ENCODE data around the gene SHPK. TPM values are rescaled to one million over a fixed set of nuclear protein-coding genes. Genes with fewer than 3 reads are reported as not detected.

Gene SHPK
- total RNA-seq (1 to 10 TPM; 8.0 to 9.8 (median 8.8) TPM), polyA plus RNA-seq (10 to 100 TPM in 1 of 2 donors, 1 to 10 TPM in 1; 7.4 to 10.5 TPM)

- TF ChIP-seq CTCF (IDR thresholded peaks at IDR 0.05): no peak
- DNase-seq: peak; percentile 95 to 99 (median 98)
- WGBS, 2 donors: 0 to 1% methylated on average over 68 of the region's 68 CpGs
- H3K27me3 ChIP-seq: no peaks in the 10 kb centered on the region
- H3K36me3 ChIP-seq: no peaks in the 10 kb centered on the region
- intact Hi-C loops (cut with DNase I): no loop called here
- peaks cover 7 to 24% (median 9%) of the 10 kb centered on the region in 3 donors for H3K4me1 ChIP-seq
- ATAC-seq: peak; percentile 92 to 98 (median 94)
- no peaks in the 10 kb centered on the region for H3K9me3 ChIP-seq
- H3K4me3 ChIP-seq: peak within 1 kb of the TSS; percentile 82 to 99 (median 98)
- no peak for FAIRE-seq
- H3K27ac ChIP-seq: peak within 1 kb of the TSS; percentile 94 to 99 (median 98)
Observed at GRCh38 chr17:3636154-3636907, at the start of gene SHPK, which contains the start of gene CTNS. Gene SHPK (minus strand): TSS chr17:3636250. CDS start chr17:3636219, 31 bp downstream. Gene CTNS (plus strand): TSS chr17:3636760. CDS start chr17:3640207, 3,447 bp downstream.

- DNase-seq (no peak), ATAC-seq (no peak), FAIRE-seq (no peak)
- TF ChIP-seq CTCF (IDR thresholded peaks at IDR 0.05): no peak
- Histone ChIP-seq H3K4me1 (no peaks in the 10 kb centered on the region), H3K27ac (no peak overlapping the region), H3K36me3 (no peaks in the 10 kb centered on the region), H3K27me3 (no peaks in the 10 kb centered on the region), H3K4me3 (no peak overlapping the region), H3K9me3 (no peaks in the 10 kb centered on the region)
- intact Hi-C loops (cut with DNase I): no loop called here
- 12 to 27% methylated on average over 6 to 13 of the region's 13 CpGs for WGBS, 2 donors
Observed at GRCh38 chr17:3685174-3685573, 49.1 kb upstream of the SHPK start.

- Histone ChIP-seq H3K9me3 (no peaks in the 10 kb centered on the region), H3K4me1 (no peaks in the 10 kb centered on the region), H3K36me3 (no peaks in the 10 kb centered on the region), H3K27me3 (no peaks in the 10 kb centered on the region), H3K27ac (no peak overlapping the region), H3K4me3 (no peak overlapping the region)
- ATAC-seq (peak in 3 of 4 donors; percentile 88 to 93 (median 88)), FAIRE-seq (no peak), DNase-seq (peak in 1 of 6 donors; percentile 33)
- 27 to 30% methylated on average over 10 of the region's 10 CpGs for WGBS, 2 donors
- peak; percentile 79 to 86 (median 82) for TF ChIP-seq CTCF (IDR thresholded peaks at IDR 0.05)
- intact Hi-C loops (cut with DNase I): no loop called here
Observed at GRCh38 chr17:3683054-3683511, 47.0 kb upstream of the SHPK start.

- no peaks in the 10 kb centered on the region for H3K36me3 ChIP-seq
- ATAC-seq (no peak), DNase-seq (no peak), FAIRE-seq (no peak)
- TF ChIP-seq CTCF (IDR thresholded peaks at IDR 0.05): no peak
- no peaks in the 10 kb centered on the region for H3K4me1 ChIP-seq
- no peak overlapping the region for H3K4me3 ChIP-seq
- 61 to 76% methylated on average over 12 of the region's 12 CpGs for WGBS, 2 donors
- no peaks in the 10 kb centered on the region for H3K9me3 ChIP-seq
- H3K27ac ChIP-seq: no peak overlapping the region
- H3K27me3 ChIP-seq: no peaks in the 10 kb centered on the region
- intact Hi-C loops (cut with DNase I): no loop called here
Observed at GRCh38 chr17:3682033-3682432, 46.0 kb upstream of the SHPK start.

GRCh38 chr17:3681565-3681964 is 45.5 kb upstream of the SHPK start:
- TF ChIP-seq CTCF (IDR thresholded peaks at IDR 0.05): no peak

More at GRCh38 chr17:3681565-3681964, 45.5 kb upstream of the SHPK start:
- 55 to 63% methylated on average over 20 of the region's 20 CpGs for WGBS, 2 donors
- Histone ChIP-seq H3K4me1 (no peaks in the 10 kb centered on the region), H3K9me3 (no peaks in the 10 kb centered on the region), H3K36me3 (no peaks in the 10 kb centered on the region), H3K4me3 (no peak overlapping the region), H3K27ac (no peak overlapping the region), H3K27me3 (no peaks in the 10 kb centered on the region)
- DNase-seq (no peak), FAIRE-seq (no peak), ATAC-seq (no peak)
- intact Hi-C loops (cut with DNase I): no loop called here

Data from pancreas (tissue), 10 donors.